H1 (cell line): ENCODE results near the gene GCLM.

Experiments used
- EP300 ChIP-seq, 2 experiments: IDR thresholded peaks; 1 replicate in 1 of 2; 2 replicates in 1 of 2; pipeline ENCODE4 v1.6.1; 2011 to 2012; ENCODE audit warnings: low read depth in 2 of 2, low read length in 2 of 2, mild to moderate bottlenecking in 2 of 2, borderline replicate concordance in 1 of 2, inconsistent platforms in 1 of 2, moderate library complexity in 1 of 2
- POLR2AphosphoS5 ChIP-seq: IDR thresholded peaks from 2 replicates; pipeline ENCODE4 v1.6.1; 2011; ENCODE audit warnings: low read depth, low read length
- SIX5 ChIP-seq: IDR thresholded peaks from 2 replicates; pipeline ENCODE4 v1.6.1; 2011; ENCODE audit warnings: mild to moderate bottlenecking, low read depth, low read length
- YY1 ChIP-seq: IDR thresholded peaks from 2 replicates; pipeline ENCODE4 v1.6.1; 2011; ENCODE audit warnings: low read depth, mild to moderate bottlenecking, low read length

- TF ChIP-seq POLR2AphosphoS5 (no peak), SIX5 (no peak), YY1 (no peak), EP300 (IDR thresholded peaks at IDR 0.05; ENCODE audit: borderline replicate concordance in 1 of 2, low read depth in 2 of 2, low read length in 2 of 2) (no peak)
Observed at GRCh38 chr1:93917302-93917701, 8.1 kb upstream of the GCLM start.
